BLaER1 treated with 17β-estradiol and CSF1 and Interleukin-3, amounts not matched to agents 10 nM and 100 nM (cell line): ENCODE data around the gene ANKK1.
A peak's percentile ranks its signal among the peaks of the same experiment; 100 is the strongest.

Experiments
- H3K27ac ChIP-seq, 11 experiments: shearing (Covaris generic); formaldehyde crosslinking; 2 replicates each; pipeline ENCODE4 v1.8.1; 2022
- H3K27me3 ChIP-seq, 11 experiments: shearing (Covaris generic); formaldehyde crosslinking; 2 replicates each; pipeline ENCODE4 v1.8.1; 2022
- H3K36me3 ChIP-seq, 11 experiments: shearing (Covaris generic); formaldehyde crosslinking; 2 replicates each; pipeline ENCODE4 v1.8.1; 2022
- H3K4me1 ChIP-seq, 10 experiments: shearing (Covaris generic); formaldehyde crosslinking; 2 replicates each; pipeline ENCODE4 v1.8.1; 2022
- H3K4me2 ChIP-seq, 11 experiments: shearing (Covaris generic); formaldehyde crosslinking; 2 replicates each; pipeline ENCODE4 v1.8.1; 2022
- H3K4me3 ChIP-seq, 10 experiments: shearing (Covaris generic); formaldehyde crosslinking; 2 replicates each; pipeline ENCODE4 v1.8.1; 2022
- H3K9ac ChIP-seq, 11 experiments: shearing (Covaris generic); formaldehyde crosslinking; 2 replicates each; pipeline ENCODE4 v1.8.1; 2022
- H3K9me3 ChIP-seq, 11 experiments: shearing (Covaris generic); formaldehyde crosslinking; replicated peaks in 1 of 11; 2 replicates each; pipeline ENCODE4 v1.8.1; 2022
- H4K20me1 ChIP-seq, 11 experiments: shearing (Covaris generic); formaldehyde crosslinking; 2 replicates each; pipeline ENCODE4 v1.8.1; 2022
- Cebpa-rat ChIP-seq, 11 experiments: shearing (Covaris generic); IDR thresholded peaks; 2 replicates each; pipeline ENCODE4 v1.8.1; 2022

Gene ANKK1

DNA sequence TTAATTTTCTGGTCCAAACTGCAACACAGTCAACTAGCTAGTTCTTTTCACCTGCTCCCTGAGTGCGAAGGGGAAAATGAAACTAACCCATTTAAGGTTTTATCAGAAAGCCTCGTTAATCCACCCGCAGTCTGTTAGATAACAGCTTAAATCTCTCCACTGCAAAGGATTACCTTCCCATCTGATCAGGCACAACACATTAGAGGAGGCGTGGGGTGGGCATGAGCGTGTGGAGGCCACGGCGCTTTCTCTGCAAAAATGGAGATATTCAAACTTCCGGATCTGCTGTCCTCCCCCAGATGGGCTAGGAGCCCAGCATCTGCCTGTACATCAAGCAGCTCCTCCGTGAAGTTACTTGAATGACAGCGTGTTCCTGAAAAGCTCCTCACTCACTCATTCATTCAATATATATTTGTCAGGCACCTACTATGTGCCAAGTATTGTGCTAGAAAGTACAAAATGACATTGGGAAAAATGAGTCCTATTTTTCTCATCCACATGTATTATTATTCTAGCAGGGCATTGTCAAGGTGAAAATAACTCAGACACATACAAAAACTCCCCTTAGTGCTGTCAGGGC, 13.5 kb upstream of the ANKK1 start:
- H3K9ac ChIP-seq = no peak overlapping the region
- no peak overlapping the region for H3K4me2 ChIP-seq
- H3K4me1 ChIP-seq = peaks cover 0 to 6% (median 0%) of the 10 kb centered on the region in 10 experiments; a peak in 1 of 20 replicates
- no peak for TF ChIP-seq Cebpa-rat (IDR thresholded peaks at IDR 0.05)
- no peaks in the 10 kb centered on the region for H3K36me3 ChIP-seq
- no peak overlapping the region for H3K27ac ChIP-seq
- H3K4me3 ChIP-seq = no peak overlapping the region
- H3K9me3 ChIP-seq = no peaks in the 10 kb centered on the region
- no peaks in the 10 kb centered on the region for H3K27me3 ChIP-seq
- no peaks in the 10 kb centered on the region; a peak in 1 of 22 replicates for H4K20me1 ChIP-seq

DNA sequence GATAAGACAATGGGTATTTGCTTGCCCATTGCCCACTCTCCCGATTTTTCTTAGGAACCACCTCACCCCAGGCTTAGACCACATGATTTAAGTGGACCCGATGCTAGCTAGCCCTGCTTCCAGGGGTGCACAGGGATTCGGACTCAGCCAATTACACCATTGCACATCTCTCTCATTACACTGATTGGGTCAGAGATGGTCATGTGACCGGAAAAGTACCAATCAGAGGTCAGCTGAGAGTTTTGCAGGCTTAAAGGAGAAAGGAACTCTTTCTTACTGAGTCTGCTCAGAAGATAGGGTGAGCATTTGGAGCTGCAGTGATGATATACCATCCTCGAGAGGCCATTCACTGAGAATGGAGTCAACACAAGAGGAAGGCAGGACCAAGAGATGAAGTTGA, 12.2 kb upstream of the ANKK1 start:
- TF ChIP-seq Cebpa-rat (IDR thresholded peaks at IDR 0.05) = no peak
- Histone ChIP-seq H3K27me3 (no peaks in the 10 kb centered on the region), H3K9ac (no peak overlapping the region), H4K20me1 (no peaks in the 10 kb centered on the region), H3K27ac (peak overlapping the region in 2 of 11 experiments; percentile 9 to 42; a peak in 3 of 22 replicates), H3K4me1 (peaks cover 0 to 6% (median 0%) of the 10 kb centered on the region in 10 experiments; a peak in 1 of 20 replicates), H3K9me3 (no peaks in the 10 kb centered on the region), H3K36me3 (no peaks in the 10 kb centered on the region), H3K4me2 (0 out of 22 replicates have a peak overlapping the region, but pooled peaks of 1 of the 11 experiments have one; percentile 5), H3K4me3 (no peak overlapping the region)

DNA sequence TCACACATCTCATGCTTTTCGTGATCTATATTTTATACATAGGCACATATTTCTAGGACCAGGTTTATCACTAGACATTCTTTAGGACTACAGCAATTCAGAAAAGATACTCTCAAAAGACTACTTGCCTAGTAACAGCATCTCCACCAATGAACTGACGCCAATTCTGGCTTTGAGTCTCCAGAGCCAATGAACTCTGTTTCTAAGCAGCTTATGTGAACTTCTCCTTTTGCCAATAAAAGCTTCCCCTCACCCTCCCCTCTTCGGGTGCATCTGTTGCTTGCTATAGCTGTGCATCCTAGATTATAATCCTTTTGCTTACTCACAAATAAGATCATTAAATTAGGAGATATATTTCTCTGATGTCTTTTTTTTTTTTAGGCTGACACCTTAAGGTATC, 11.4 kb upstream of the ANKK1 start:
- H3K4me2 ChIP-seq = 0 out of 22 replicates have a peak overlapping the region, but pooled peaks of 1 of the 11 experiments have one; percentile 5
- no peaks in the 10 kb centered on the region for H4K20me1 ChIP-seq
- TF ChIP-seq Cebpa-rat (IDR thresholded peaks at IDR 0.05) = no peak
- H3K4me3 ChIP-seq = no peak overlapping the region
- H3K27me3 ChIP-seq = no peaks in the 10 kb centered on the region
- 0 out of 22 replicates have a peak, but pooled peaks cover 0 to 5% (median 0%) of the 10 kb centered on the region in 11 experiments for H3K9me3 ChIP-seq
- H3K4me1 ChIP-seq = peaks cover 0 to 6% (median 0%) of the 10 kb centered on the region in 10 experiments; a peak in 1 of 20 replicates
- H3K27ac ChIP-seq = peak overlapping the region in 2 of 11 experiments; percentile 9 to 42; a peak in 4 of 22 replicates
- no peak overlapping the region for H3K9ac ChIP-seq
- H3K36me3 ChIP-seq = no peaks in the 10 kb centered on the region

DNA sequence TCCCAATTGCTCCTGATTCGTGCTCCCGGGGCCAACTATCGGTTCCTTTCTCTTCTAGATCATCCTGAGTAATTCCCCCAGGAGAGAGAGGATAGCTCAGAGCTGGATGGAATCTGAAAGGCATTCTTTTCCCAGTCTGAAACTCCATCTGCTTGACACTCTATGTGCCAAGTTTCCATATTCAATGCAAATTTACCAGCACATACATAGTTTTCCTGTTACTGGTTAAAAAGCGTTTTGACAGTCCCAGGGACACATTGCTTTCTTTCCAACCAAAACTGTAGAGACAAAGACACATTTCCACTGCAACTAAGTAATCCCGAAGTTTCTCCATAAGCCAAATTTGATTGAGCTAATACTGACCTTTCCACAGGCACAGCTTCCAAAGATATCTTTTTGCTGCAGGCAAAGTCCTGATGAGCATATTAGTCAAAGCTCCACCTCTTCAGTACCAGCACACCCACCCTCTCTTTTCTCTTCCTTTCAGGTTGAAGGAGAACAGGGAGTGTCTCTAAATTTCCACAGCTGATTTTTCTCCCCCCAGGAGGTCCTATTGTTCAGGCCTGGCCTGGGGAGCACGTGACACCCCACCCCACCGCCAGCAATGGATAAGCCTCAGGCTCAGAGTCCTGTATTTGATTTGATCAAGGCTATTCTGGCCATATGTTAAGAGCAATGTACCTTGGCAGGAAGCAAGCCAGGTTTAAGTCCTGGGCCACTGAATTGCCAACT, 9.7 kb upstream of the ANKK1 start:
- Histone ChIP-seq H3K4me1 (peaks cover 0 to 6% (median 0%) of the 10 kb centered on the region in 10 experiments; a peak in 1 of 20 replicates), H4K20me1 (no peaks in the 10 kb centered on the region), H3K36me3 (no peaks in the 10 kb centered on the region), H3K9me3 (0 out of 22 replicates have a peak, but pooled peaks cover 0 to 5% (median 0%) of the 10 kb centered on the region in 11 experiments), H3K9ac (no peak overlapping the region), H3K4me3 (no peak overlapping the region), H3K27ac (no peak overlapping the region), H3K4me2 (no peak overlapping the region), H3K27me3 (no peaks in the 10 kb centered on the region)
- TF ChIP-seq Cebpa-rat (IDR thresholded peaks at IDR 0.05) = no peak

DNA sequence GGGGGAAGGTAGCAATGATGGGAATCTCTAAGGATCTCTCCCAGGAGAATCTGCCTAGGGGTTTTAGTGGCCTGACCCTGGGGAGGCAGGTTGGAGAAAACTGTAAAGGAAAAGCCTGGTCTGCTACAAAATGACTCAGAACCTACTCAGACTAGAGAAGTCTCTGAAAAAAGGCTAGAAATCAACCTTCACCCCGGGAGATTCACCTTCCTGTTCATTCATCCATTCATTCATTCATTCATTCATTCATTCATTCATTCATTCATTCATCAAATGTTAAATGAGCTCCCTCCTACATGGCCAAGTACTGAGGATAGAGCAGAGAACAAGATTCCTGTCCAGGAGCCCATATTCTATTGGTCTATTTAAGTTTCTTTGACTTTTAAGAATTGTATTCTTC, 8.9 kb upstream of the ANKK1 start:
- peaks cover 0 to 6% (median 0%) of the 10 kb centered on the region in 10 experiments; a peak in 1 of 20 replicates for H3K4me1 ChIP-seq
- H4K20me1 ChIP-seq = no peaks in the 10 kb centered on the region
- H3K36me3 ChIP-seq = no peaks in the 10 kb centered on the region
- H3K9me3 ChIP-seq = 0 out of 22 replicates have a peak, but pooled peaks cover 0 to 5% (median 0%) of the 10 kb centered on the region in 11 experiments
- H3K9ac ChIP-seq = no peak overlapping the region
- no peak overlapping the region for H3K27ac ChIP-seq
- H3K4me3 ChIP-seq = no peak overlapping the region
- no peak for TF ChIP-seq Cebpa-rat (IDR thresholded peaks at IDR 0.05)
- H3K4me2 ChIP-seq = no peak overlapping the region
- H3K27me3 ChIP-seq = no peaks in the 10 kb centered on the region

DNA sequence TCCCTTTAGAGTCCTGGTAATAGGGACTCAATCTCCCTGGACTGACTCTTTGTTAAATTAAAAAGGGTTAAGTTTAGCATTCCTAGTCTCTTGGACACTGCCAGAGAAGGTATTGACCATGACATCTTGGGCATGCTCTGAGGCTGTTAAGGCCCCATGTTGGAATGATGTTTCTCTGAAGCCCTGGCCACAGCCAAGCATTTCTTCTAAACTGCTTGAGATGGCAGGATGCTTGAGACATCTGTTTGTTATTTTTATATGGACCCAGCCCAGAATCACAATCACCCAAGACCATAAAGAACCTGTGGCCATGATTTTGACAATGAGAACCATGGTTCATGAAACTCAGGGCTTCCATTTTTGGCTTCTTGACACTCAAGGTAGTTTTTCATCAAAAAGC, 5.5 kb upstream of the ANKK1 start:
- Histone ChIP-seq H3K4me2 (no peak overlapping the region), H3K36me3 (no peaks in the 10 kb centered on the region), H4K20me1 (no peaks in the 10 kb centered on the region), H3K4me1 (no peaks in the 10 kb centered on the region), H3K27me3 (no peaks in the 10 kb centered on the region), H3K27ac (no peak overlapping the region), H3K9ac (no peak overlapping the region), H3K9me3 (0 out of 22 replicates have a peak, but pooled peaks cover 0 to 5% (median 0%) of the 10 kb centered on the region in 11 experiments), H3K4me3 (no peak overlapping the region)
- no peak for TF ChIP-seq Cebpa-rat (IDR thresholded peaks at IDR 0.05)

DNA sequence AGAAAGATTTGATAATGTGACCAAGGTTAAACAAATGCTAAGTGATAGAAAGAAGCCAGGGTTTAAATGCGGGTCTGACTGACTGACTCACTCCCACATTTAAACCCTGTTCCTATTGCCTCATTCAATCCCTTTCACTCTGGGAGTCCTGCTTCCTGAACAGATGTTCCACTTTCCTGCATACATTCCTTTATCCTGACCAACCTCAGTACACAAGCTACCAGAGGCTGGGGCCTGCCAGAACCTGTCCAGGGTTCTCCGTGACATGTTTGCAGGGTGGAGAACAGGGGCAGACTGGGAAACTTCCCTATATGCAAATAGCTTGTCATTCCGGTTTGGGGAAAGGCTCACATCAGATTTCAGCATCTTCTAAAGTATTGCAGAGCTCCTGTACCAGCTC, 3.0 kb upstream of the ANKK1 start:
- no peaks in the 10 kb centered on the region for H3K36me3 ChIP-seq
- no peak overlapping the region for H3K9ac ChIP-seq
- no peak overlapping the region for H3K4me2 ChIP-seq
- peaks cover 0 to 12% (median 6%) of the 10 kb centered on the region in 11 experiments; a peak in 4 of 22 replicates for H3K9me3 ChIP-seq
- H3K27ac ChIP-seq = no peak overlapping the region
- H3K4me1 ChIP-seq = no peaks in the 10 kb centered on the region
- no peaks in the 10 kb centered on the region for H3K27me3 ChIP-seq
- no peaks in the 10 kb centered on the region for H4K20me1 ChIP-seq
- H3K4me3 ChIP-seq = no peak overlapping the region
- no peak for TF ChIP-seq Cebpa-rat (IDR thresholded peaks at IDR 0.05)

DNA sequence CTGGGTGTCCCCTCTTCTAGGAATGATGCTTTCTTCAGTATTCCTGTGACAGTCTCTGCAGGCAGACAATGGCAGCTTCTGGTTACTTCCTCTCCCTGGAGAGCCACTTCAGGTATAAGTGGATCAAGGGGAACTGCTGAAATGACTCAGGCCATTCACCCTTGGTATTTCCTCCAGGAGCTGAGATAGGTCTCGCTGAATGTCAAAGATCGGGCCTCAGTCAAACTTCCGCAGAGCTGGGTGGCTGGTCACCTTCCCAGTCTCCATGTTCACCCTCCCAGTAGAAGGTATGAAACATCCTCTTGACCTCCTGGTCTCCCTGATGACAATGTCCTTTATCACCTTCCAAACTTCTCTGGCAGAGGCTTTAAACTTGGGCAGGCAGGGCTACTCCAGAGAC, 1.8 kb upstream of the ANKK1 start:
- H3K4me2 ChIP-seq = no peak overlapping the region
- H3K27me3 ChIP-seq = no peaks in the 10 kb centered on the region
- H3K4me3 ChIP-seq = no peak overlapping the region
- H3K9ac ChIP-seq = no peak overlapping the region
- no peak overlapping the region for H3K27ac ChIP-seq
- no peaks in the 10 kb centered on the region for H3K4me1 ChIP-seq
- no peaks in the 10 kb centered on the region for H3K36me3 ChIP-seq
- H3K9me3 ChIP-seq = peaks cover 0 to 12% (median 6%) of the 10 kb centered on the region in 11 experiments; a peak in 4 of 22 replicates
- TF ChIP-seq Cebpa-rat (IDR thresholded peaks at IDR 0.05) = no peak
- H4K20me1 ChIP-seq = no peaks in the 10 kb centered on the region

DNA sequence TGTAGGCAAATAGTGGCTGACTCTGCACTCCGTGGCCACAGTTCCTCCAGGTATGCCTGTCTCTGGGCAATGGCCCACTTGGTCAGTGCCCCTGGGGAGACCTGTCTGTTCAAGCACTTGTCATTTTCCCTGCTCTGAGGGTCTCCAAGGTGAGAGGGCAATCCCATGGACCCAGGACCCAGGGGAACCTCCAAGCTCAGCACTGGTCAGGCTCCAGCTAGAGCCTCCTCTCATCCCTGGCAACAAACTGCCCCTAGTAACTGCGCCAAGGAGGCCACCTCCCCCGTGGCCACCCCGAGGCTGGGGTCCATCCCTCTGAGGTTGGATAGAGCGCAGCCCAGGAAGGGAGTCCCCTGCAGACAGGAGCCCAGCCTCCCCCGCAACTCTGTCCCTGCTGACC, 713 bp upstream of the ANKK1 start:
- H3K9me3 ChIP-seq = peaks cover 0 to 12% (median 5%) of the 10 kb centered on the region in 11 experiments; a peak in 4 of 22 replicates
- H3K27me3 ChIP-seq = no peaks in the 10 kb centered on the region
- no peak for TF ChIP-seq Cebpa-rat (IDR thresholded peaks at IDR 0.05)
- no peak overlapping the region for H3K4me3 ChIP-seq
- no peak overlapping the region for H3K27ac ChIP-seq
- H3K36me3 ChIP-seq = no peaks in the 10 kb centered on the region
- H4K20me1 ChIP-seq = no peaks in the 10 kb centered on the region
- no peaks in the 10 kb centered on the region for H3K4me1 ChIP-seq
- no peak overlapping the region for H3K9ac ChIP-seq
- no peak overlapping the region for H3K4me2 ChIP-seq
